RWPE2 (cell line): Measurements from ENCODE around the gene PAK1.

ENCODE experiments used
- ATAC-seq: fragments of 200-7000 bp; cut with Tn5 transposase; 3 replicates; pipeline ENCODE4 v1.9.1; 2021; ENCODE audit warnings: low read depth
- DNase-seq: peaks from one replicate; pipeline ENCODE4 v3.0.0-alpha.2; 2020; ENCODE audit warnings: low spot score
- H3K27ac ChIP-seq: fragments of 450-650 bp; 2 replicates; pipeline ENCODE4 v1.5.1; 2017; ENCODE audit warnings: mild to moderate bottlenecking; ENCODE audit not compliant: poor library complexity, severe bottlenecking
- H3K27me3 ChIP-seq: fragments of 250-450 bp; sonication (Bioruptor Pico); 2 replicates; pipeline ENCODE4 v1.5.1; 2021; ENCODE audit warnings: mild to moderate bottlenecking, moderate library complexity; ENCODE audit not compliant: insufficient read depth, poor library complexity, severe bottlenecking
- H3K36me3 ChIP-seq: fragments of 250-450 bp; sonication (Bioruptor Pico); 2 replicates; pipeline ENCODE4 v1.5.1; 2020; ENCODE audit warnings: low read depth, mild to moderate bottlenecking, moderate library complexity
- H3K4me1 ChIP-seq: fragments of 250-450 bp; sonication (Bioruptor Pico); 2 replicates; pipeline ENCODE4 v1.5.1; 2021; ENCODE audit warnings: mild to moderate bottlenecking, moderate library complexity; ENCODE audit not compliant: insufficient read depth, poor library complexity, severe bottlenecking
- H3K4me3 ChIP-seq: fragments of 250-450 bp; sonication (Bioruptor Pico); 2 replicates; pipeline ENCODE4 v1.5.1; 2021; ENCODE audit warnings: mild to moderate bottlenecking, moderate library complexity; ENCODE audit not compliant: severe bottlenecking
- H3K9me3 ChIP-seq: fragments of 250-450 bp; sonication (Bioruptor Pico); 2 replicates; pipeline ENCODE4 v1.5.1; 2021; ENCODE audit warnings: mild to moderate bottlenecking, moderate library complexity; ENCODE audit not compliant: severe bottlenecking
- CTCF ChIP-seq: fragments of 450-650 bp; IDR thresholded peaks from one replicate; pipeline ENCODE4 v1.5.1; 2017; ENCODE audit warnings: mild to moderate bottlenecking, moderate library complexity; ENCODE audit not compliant: poor library complexity, severe bottlenecking

Gene PAK1

DNA sequence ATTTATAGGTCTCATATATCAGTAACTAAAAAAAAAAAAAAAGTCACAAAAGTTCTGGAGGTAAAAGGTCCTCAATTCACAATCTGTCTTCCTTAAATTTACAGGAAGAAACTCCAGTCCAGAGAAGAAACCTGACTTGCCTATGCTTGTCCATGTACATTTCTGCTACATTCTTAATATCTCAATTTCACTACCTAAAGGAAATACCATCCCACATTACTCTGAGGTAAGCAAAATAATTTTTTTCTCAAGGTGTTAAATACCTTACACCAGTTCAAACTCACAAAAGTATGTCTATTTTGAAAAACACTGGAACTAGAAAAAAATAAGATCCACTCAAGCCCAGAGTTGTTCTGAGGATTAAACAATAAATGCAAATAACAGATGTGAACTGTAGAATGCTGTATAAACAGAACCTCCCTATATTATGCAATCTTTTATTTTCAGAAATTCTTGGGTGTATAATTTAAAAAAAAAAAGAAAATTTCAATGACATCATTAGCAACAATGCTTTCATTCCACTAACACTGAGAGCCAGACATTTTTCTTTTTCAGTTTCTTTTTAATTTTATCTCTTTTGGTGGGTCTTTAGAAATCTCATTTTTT is 122.5 kb downstream of the PAK1 start:
- ATAC-seq (peak; percentile 90), DNase-seq (no peak)
- Histone ChIP-seq H3K4me1 (peaks cover 22% of the 10 kb centered on the region), H3K9me3 (no peaks in the 10 kb centered on the region), H3K36me3 (peaks cover 3% of the 10 kb centered on the region; the same call in 1 of the 2 replicates), H3K27me3 (no peaks in the 10 kb centered on the region), H3K27ac (peak overlapping the region; percentile 76), H3K4me3 (no peak overlapping the region)
- no peak for TF ChIP-seq CTCF

DNA sequence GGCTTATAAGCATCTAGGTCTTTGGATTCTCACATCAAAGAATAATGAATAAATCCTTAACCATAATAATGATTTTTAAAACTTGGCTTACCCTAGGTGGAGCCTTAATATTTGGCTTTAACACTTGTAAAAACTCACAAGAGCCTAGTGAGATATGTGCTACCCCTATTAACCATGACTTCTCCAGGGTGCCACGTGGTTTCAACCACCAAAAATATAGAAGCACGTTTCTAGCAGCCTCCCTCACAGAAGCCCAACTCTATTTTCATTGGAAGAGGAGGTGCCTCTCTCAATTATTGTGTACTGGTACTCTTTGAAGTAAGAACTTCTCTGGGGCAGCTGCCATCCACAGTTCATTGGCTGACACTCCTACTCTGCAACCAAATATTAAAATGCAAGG is 125.9 kb downstream of the PAK1 start:
- ATAC-seq (no peak), DNase-seq (no peak)
- Histone ChIP-seq H3K27ac (no peak overlapping the region), H3K4me3 (no peak overlapping the region), H3K27me3 (no peaks in the 10 kb centered on the region), H3K4me1 (peaks cover 22% of the 10 kb centered on the region), H3K36me3 (peaks cover 3% of the 10 kb centered on the region; the same call in 1 of the 2 replicates), H3K9me3 (no peaks in the 10 kb centered on the region)
- TF ChIP-seq CTCF: no peak

- DNase-seq (no peak), ATAC-seq (no peak)
- Histone ChIP-seq H3K36me3 (peaks cover 10% of the 10 kb centered on the region), H3K4me3 (no peak overlapping the region), H3K27me3 (no peaks in the 10 kb centered on the region), H3K27ac (no peak overlapping the region), H3K4me1 (peaks cover 20% of the 10 kb centered on the region), H3K9me3 (no peaks in the 10 kb centered on the region)
- no peak for TF ChIP-seq CTCF
Measured at GRCh38 chr11:77346906-77347603, 126.8 kb downstream of the PAK1 start.

GRCh38 chr11:77345621-77346020 is 128.3 kb downstream of the PAK1 start:
- Histone ChIP-seq H3K4me3 (no peak overlapping the region), H3K4me1 (peaks cover 7% of the 10 kb centered on the region), H3K27me3 (no peaks in the 10 kb centered on the region), H3K27ac (no peak overlapping the region), H3K36me3 (peaks cover 11% of the 10 kb centered on the region), H3K9me3 (no peaks in the 10 kb centered on the region)
- ATAC-seq (no peak), DNase-seq (no peak)
- TF ChIP-seq CTCF: no peak

DNA sequence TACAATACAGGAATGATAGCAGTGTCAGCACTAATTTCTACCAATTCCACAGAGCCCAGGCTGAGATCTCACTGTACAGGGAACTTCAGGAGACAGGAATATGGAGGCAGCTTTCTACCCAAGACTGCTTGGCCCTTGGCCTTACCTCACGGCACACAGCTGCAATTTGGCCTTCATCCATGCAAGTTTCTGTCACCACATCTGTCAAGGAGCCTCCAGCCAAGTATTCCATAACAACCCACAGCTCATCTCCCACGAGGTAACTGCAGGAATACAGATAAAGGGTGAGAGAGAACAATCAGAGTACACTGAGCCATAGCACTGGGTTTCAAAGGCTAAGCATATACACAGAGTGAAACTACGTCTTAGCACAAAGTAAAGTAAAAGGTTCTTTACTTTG is 133.4 kb downstream of the PAK1 start:
- H3K4me1 ChIP-seq: no peaks in the 10 kb centered on the region
- no peaks in the 10 kb centered on the region for H3K27me3 ChIP-seq
- no peaks in the 10 kb centered on the region for H3K9me3 ChIP-seq
- DNase-seq (no peak), ATAC-seq (no peak)
- H3K27ac ChIP-seq: no peak overlapping the region
- no peak overlapping the region for H3K4me3 ChIP-seq
- peaks cover 38% of the 10 kb centered on the region for H3K36me3 ChIP-seq
- no peak for TF ChIP-seq CTCF
